Endothelial cell of umbilical vein (primary cell): ENCODE measurements around the gene PIK3CB. TPM values are rescaled to one million over a fixed set of nuclear protein-coding genes. Genes with fewer than 3 reads are reported as not detected.
"Not testable (repeated sequence)": the region's sequence is repeated elsewhere in the genome, so short reads cannot be mapped to it uniquely, and the experiment has no call there.

Experiments
- BruUV-seq: library from RNA; stranded (reverse); fragments of 400-500 nt; replicated peaks from 2 replicates; lab custom pipeline; 2021; lab: Mats Ljungman, UMichigan
- CTCF ChIA-PET: fragments of 300-600, 350-600 bp; sonication (Branson Sonifier 250); formaldehyde crosslinking; loops from one replicate; lab custom pipeline; 2021; ENCODE audit warnings: antibody characterized with exemption, inconsistent platforms; lab: Charles Lee
- POLR2A ChIA-PET: fragments of 300-600, 350-600 bp; sonication (Branson Sonifier 250); formaldehyde crosslinking; loops from one replicate; lab custom pipeline; 2021; ENCODE audit warnings: antibody characterized with exemption, inconsistent platforms; lab: Charles Lee
- DNase-seq: peaks from one replicate; pipeline ENCODE4 v3.0.0-alpha.2; 2011; ENCODE audit warnings: low read depth, low spot score
- FAIRE-seq: peaks from 2 replicates; lab custom pipeline; 2011; peaks lifted over from hg19 to GRCh38; lab: Jason Lieb, UNC
- H2AFZ ChIP-seq: 2 replicates; pipeline ENCODE4 v1.6.0; 2012; ENCODE audit warnings: low read depth, low read length, control low read depth, inconsistent platforms
- H3K27ac ChIP-seq: 2 replicates; pipeline ENCODE4 v1.5.1; 2011; ENCODE audit warnings: low read depth, mild to moderate bottlenecking, control low read depth, low read length, moderate library complexity; ENCODE audit not compliant: insufficient read depth
- H3K27me3 ChIP-seq, 2 experiments: 2 replicates each; pipeline versions ENCODE4 v1.6.0 to v1.6.1; 2011; ENCODE audit warnings: low read length in 2 of 2, mixed read lengths in 1 of 2; ENCODE audit not compliant: control insufficient read depth in 2 of 2, insufficient read depth in 2 of 2
- H3K36me3 ChIP-seq, 2 experiments: 2 replicates in 1 of 2; 3 replicates in 1 of 2; pipeline ENCODE4 v1.5.1; 2011; ENCODE audit warnings: low read length in 2 of 2, mild to moderate bottlenecking in 1 of 2, moderate library complexity in 1 of 2; ENCODE audit not compliant: control insufficient read depth in 2 of 2, insufficient read depth in 2 of 2; ENCODE audit errors: extremely low read depth in 1 of 2
- H3K4me1 ChIP-seq: 3 replicates; pipeline ENCODE4 v1.5.1; 2011; ENCODE audit warnings: mild to moderate bottlenecking, low read length; ENCODE audit not compliant: control insufficient read depth, insufficient read depth; ENCODE audit errors: extremely low read depth
- H3K4me2 ChIP-seq: 2 replicates; pipeline ENCODE4 v1.6.1; 2011; ENCODE audit warnings: low read length, control low read depth, mixed read lengths; ENCODE audit not compliant: insufficient read depth
- H3K4me3 ChIP-seq, 3 experiments: fragments of 200-600 bp in 1 of 3; sonication (generic), shearing (Covaris generic) in 1 of 3; replicated peaks in 1 of 3; 2 replicates each; pipeline ENCODE4 v1.5.1; 2011 to 2016; ENCODE audit warnings: control low read depth in 3 of 3, low read length in 3 of 3, mild to moderate bottlenecking in 2 of 3, inconsistent platforms in 1 of 3, low read depth in 1 of 3, moderate library complexity in 1 of 3; ENCODE audit not compliant: insufficient read depth in 1 of 3
- H3K79me2 ChIP-seq: 2 replicates; pipeline ENCODE4 v1.6.0; 2012; ENCODE audit warnings: low read length, inconsistent platforms; ENCODE audit not compliant: control insufficient read depth, insufficient read depth
- H3K9ac ChIP-seq: replicated peaks from 2 replicates; pipeline ENCODE3; 2011; ENCODE audit warnings: low read length, control low read depth; ENCODE audit not compliant: insufficient read depth; ENCODE audit errors: extremely low read depth
- H3K9me1 ChIP-seq: replicated peaks from 3 replicates; pipeline ENCODE4 v1.6.0; 2011; ENCODE audit warnings: mild to moderate bottlenecking, low read length; ENCODE audit not compliant: control insufficient read depth, insufficient read depth; ENCODE audit errors: extremely low read depth
- H3K9me3 ChIP-seq: replicated peaks from 2 replicates; pipeline ENCODE4 v1.5.1; 2012; ENCODE audit warnings: low read length, inconsistent platforms; ENCODE audit not compliant: control insufficient read depth, insufficient read depth
- H4K20me1 ChIP-seq: replicated peaks from 2 replicates; pipeline ENCODE3; 2011; ENCODE audit warnings: mild to moderate bottlenecking, low read length; ENCODE audit not compliant: control insufficient read depth, insufficient read depth; ENCODE audit errors: extremely low read depth
- EZH2 ChIP-seq: IDR thresholded peaks from 2 replicates; pipeline ENCODE4 v1.6.1; 2012; ENCODE audit warnings: borderline replicate concordance, low read depth, mild to moderate bottlenecking, moderate library complexity, low read length, inconsistent platforms; ENCODE audit not compliant: severe bottlenecking
- MYC ChIP-seq: IDR thresholded peaks from one replicate; pipeline ENCODE4 v1.6.1; 2011; ENCODE audit warnings: mild to moderate bottlenecking, low read depth, low read length
- dilution Hi-C: fragments of 300-500 bp; cut with MboI; formaldehyde crosslinking; loops from one replicate; pipeline ENCODE4 v1.15.0; 2019; ENCODE audit warnings: low sequenced_read_pairs; ENCODE audit not compliant: extremely low pct_ligation_motif_present
- intact Hi-C: fragments of 100-400 bp; cut with micrococcal nuclease; formaldehyde crosslinking; loops from one replicate; pipeline ENCODE4 v1.10.0; 2022
- polyA plus RNA-seq, 4 experiments: library from polyadenylated mRNA; depleted of rRNA in 3 of 4; stranded (reverse) in 3 of 4; unstranded in 1 of 4; fragments of >200 nt; gene quantifications; 2 replicates each; pipeline versions ENCODE4 v1.2.1 to v1.2.3, GENCODE V29; 2011 to 2012; ENCODE audit warnings: missing spikeins in 1 of 4
- total RNA-seq: library from RNA; stranded (reverse); gene quantifications from 2 replicates; pipeline ENCODE4 v1.2.3, GENCODE V29; 2021
- TF ChIP-seq, protein P1 (sequence below), 2 donors: IDR thresholded peaks; 1 replicate in 1 of 2; 2 replicates in 1 of 2; pipeline ENCODE4 v1.5.1; 2011; ENCODE audit warnings: low read length in 2 of 2, mild to moderate bottlenecking in 2 of 2, moderate library complexity in 2 of 2, control low read depth in 1 of 2, inconsistent platforms in 1 of 2, low read depth in 1 of 2; ENCODE audit not compliant: insufficient read depth in 1 of 2; ENCODE audit errors: extremely low read depth in 1 of 2

PIK3CB gene
- total and polyA plus RNA-seq, 2 donors (not counting 3 experiments of a cell fraction or from before 2014, with no cell fraction given): 9.0 to 29.8 TPM

DNA sequence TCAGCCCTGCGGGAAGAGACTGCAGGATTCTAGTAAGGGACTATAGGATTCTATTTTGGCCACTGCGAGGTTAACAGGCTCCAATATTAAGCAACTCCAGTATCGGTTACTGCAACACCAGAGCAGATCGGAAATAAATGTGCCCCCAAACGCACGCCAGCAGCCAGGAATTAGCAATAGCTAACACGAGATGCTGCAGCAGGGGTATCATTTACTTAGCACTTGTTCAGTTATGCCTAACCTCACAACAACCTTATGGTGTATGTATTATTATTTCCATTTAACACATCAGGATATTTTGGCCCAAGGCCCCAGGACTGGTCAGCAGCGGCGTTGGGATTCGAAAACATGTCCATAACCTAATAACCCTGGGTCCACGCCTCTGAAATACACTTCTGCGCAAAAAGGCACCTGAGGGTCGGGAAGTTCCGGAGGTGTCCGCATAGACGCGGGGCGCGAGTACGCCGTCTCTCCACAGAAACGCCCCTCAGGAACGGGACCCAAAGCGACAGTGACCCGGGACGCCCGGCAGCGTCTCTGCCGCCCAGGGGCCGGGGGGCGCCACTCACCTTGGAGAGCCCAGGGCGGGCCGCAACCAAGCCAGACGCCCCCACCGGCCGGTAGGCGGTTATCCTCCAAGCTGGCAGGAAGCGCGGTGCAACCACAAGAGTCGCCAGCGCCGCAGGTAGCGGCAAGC lies 681 bp downstream of the PIK3CB start:
- no peaks in the 10 kb centered on the region for H3K9me1 ChIP-seq
- FAIRE-seq (peak; percentile 59), DNase-seq (peak; percentile 48)
- peak overlapping the region; percentile 65 to 82 (median 80) for H3K4me3 ChIP-seq
- H4K20me1 ChIP-seq: no peaks in the 10 kb centered on the region
- peak overlapping the region; percentile 89 for H3K4me2 ChIP-seq
- ChIA-PET POLR2A (interaction anchor here (0.6 kb wide), 1 partner anchor 20 kb away, joined by 4 read pairs; no protein-coding TSS in a partner anchor), CTCF (interaction anchor here (1.0 to 3.1 kb wide), 3 partner anchors 11 to 89 kb away, joined by 3 to 34 read pairs (median 6); no protein-coding TSS in a partner anchor)
- no peaks in the 10 kb centered on the region for H3K27me3 ChIP-seq
- H2AFZ ChIP-seq: peak overlapping the region; percentile 90
- no peaks in the 10 kb centered on the region for H3K9me3 ChIP-seq
- TF ChIP-seq MYC: no peak
- no peak for TF ChIP-seq EZH2
- TF ChIP-seq, protein P1, sequence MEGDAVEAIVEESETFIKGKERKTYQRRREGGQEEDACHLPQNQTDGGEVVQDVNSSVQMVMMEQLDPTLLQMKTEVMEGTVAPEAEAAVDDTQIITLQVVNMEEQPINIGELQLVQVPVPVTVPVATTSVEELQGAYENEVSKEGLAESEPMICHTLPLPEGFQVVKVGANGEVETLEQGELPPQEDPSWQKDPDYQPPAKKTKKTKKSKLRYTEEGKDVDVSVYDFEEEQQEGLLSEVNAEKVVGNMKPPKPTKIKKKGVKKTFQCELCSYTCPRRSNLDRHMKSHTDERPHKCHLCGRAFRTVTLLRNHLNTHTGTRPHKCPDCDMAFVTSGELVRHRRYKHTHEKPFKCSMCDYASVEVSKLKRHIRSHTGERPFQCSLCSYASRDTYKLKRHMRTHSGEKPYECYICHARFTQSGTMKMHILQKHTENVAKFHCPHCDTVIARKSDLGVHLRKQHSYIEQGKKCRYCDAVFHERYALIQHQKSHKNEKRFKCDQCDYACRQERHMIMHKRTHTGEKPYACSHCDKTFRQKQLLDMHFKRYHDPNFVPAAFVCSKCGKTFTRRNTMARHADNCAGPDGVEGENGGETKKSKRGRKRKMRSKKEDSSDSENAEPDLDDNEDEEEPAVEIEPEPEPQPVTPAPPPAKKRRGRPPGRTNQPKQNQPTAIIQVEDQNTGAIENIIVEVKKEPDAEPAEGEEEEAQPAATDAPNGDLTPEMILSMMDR (IDR thresholded peaks at IDR 0.05; ENCODE audit: extremely low read depth in 1 of 2, insufficient read depth in 1 of 2, low read depth in 1 of 2, low read length in 2 of 2): peak; percentile 11 to 41
- peak overlapping the region; percentile 91 for H3K27ac ChIP-seq
- H3K4me1 ChIP-seq: peaks cover 16% of the 10 kb centered on the region
- dilution Hi-C loops (no loop called here), intact Hi-C loops (loop anchor here (1.0 to 5.0 kb wide), 5 partner anchors 11 to 240 kb away; partner anchors contain the start of gene CEP70)
- no peaks in the 10 kb centered on the region for H3K36me3 ChIP-seq
- peaks cover 43% of the 10 kb centered on the region for H3K79me2 ChIP-seq
- peak overlapping the region; percentile 68 for H3K9ac ChIP-seq
- BruUV-seq: TSS peak; percentile 35

DNA sequence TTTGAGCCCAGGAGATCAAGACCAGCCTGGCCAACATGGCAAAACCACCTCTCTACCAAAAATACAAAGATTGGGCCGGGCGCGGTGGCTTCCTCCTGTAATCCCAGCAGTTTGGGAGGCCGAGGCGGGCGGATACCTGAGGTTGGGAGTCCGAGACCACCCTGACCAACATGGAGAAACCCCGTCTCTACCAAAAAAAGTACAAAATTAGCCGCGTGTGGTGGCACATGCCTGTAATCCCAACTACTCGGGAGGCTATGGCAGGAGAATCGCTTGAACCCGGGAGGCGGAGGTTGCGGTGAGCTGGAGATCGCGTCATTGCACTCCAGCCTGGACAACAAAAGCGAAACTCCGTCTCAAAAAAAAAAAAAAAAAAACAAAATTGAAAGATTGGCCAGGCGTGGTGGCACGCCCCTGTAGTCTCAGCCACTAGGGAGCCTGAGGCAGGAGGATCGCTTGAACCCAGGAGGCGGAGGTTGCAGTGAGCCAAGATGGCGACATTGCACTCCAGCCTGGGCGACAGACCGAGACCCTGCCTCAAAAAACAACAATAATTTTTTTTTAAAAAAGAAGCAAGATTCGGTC lies 2.2 kb downstream of the PIK3CB start:
- not testable (repeated sequence) for H3K9ac ChIP-seq

More for the DNA sequence above, 2.2 kb downstream of the PIK3CB start:
- H3K9me1 ChIP-seq, H3K9me3 ChIP-seq, H3K4me3 ChIP-seq, POLR2A ChIA-PET, H3K4me2 ChIP-seq, H3K36me3 ChIP-seq, H2AFZ ChIP-seq, FAIRE-seq, H3K27ac ChIP-seq, DNase-seq, H3K27me3 ChIP-seq, dilution Hi-C loops, H4K20me1 ChIP-seq: not testable (repeated sequence)
- CTCF ChIA-PET: interaction anchor here (1.5 kb wide), 1 partner anchor 83 kb away, joined by 8 read pairs; no protein-coding TSS in a partner anchor
- Histone ChIP-seq H3K4me1 (peaks cover 16% of the 10 kb centered on the region), H3K79me2 (peaks cover 49% of the 10 kb centered on the region)
- TSS peak; percentile 2 for BruUV-seq
- intact Hi-C loops: loop anchor here (5.0 kb wide), 1 partner anchor 135 kb away; no protein-coding TSS in a partner anchor
